KG1 (cell line): ENCODE measurements around the gene NT5C3B.
A peak's percentile ranks its signal among the peaks of the same experiment; 100 is the strongest.

Experiments
- DNase-seq: peaks from one replicate; lab custom pipeline; 2025; lab: John Stamatoyannopoulos, UW

NT5C3B gene

DNA sequence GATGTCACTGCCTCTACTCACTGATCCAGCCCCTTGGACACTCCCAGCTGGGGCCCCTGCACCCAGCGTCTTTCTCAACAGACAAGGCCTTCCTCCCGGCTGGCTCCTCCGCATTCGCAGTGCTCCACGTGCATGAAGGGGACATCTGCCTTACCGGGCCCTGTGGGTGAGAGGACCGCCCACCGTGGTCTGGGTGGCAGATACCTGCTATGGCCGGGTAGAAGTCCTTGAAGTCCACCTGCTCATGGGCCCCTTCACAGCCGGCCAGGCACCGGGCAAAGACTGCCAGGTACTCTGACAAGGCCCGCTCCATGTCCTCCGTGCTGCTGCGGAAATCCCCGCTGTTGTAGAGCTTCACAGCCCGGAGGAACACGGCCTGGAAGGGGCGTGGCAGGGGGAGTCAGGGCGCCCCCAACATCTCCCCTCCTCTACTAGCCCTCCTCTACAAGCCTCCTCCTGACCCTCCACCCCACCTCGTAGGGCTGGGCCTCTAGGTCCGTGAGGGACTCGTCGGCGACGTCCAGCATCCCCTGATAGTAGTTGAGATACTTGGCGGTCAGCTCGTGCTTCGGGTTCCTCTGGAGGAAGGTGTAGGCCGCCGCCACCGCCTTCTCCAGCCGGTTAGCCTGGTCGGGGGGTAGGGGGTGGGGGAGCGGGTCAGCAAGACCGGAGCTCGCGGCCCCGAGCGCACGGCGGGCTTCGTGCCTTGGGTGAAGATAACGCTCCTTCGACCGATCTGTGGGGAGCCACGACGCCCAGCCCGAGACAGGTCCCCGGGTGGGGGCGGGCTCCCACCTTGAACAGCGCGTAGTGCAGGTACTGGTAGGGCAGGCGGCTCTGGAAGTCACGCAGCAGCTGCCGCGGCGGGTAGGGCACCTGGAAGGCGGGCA, 25.1 kb downstream of the NT5C3B start:
- no peak for DNase-seq

- DNase-seq, result no peak
These were observed 29.2 kb downstream of the NT5C3B start for GRCh38 chr17:41806685-41807445.

DNA sequence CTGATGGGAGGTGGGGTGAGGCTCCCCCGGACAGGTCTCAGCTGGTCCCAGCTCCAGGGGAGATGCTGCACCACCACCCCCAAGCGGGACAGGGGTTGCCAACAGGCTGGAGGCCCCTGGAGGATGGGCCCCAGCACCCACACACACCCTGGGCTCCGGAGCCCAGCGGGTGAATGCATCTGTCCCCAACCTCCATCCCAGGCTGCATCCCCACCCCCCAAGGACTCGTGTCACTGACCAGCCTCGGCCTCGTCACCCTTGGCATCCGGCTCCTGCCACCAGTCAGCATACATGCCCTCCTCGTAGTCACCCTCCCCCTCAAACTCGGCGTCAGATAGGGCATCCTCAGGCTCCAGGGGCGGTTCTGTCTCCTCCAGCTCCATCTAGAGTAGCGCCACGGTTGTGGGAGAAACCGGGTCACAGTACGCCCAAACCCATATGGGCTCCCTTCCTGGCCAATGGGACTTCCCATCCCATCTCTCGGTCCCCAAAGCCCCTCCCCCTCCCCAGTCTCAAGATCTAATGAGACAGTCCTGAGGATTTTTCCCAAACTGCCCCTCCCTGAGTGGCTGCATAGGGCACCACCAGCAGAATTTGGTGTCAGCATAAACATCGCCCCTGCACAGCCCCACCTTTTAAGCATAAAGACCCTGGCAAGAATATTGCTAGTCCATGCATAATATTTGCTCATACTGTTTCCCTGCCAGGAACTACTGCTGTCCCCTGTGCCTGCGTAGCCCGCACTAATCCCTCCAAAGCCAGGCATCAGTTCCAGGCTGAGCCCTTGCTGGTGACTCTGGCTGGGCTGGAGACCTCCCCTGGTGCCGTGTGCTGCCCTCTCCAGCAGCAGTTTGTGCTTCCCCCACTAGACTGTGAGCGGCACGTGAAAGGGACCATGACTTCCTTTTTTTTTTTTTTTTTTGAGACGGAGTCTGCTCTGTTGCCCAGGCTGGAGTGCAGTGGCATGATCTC, 32.7 kb downstream of the NT5C3B start:
- DNase-seq, result peak; percentile 31

DNA sequence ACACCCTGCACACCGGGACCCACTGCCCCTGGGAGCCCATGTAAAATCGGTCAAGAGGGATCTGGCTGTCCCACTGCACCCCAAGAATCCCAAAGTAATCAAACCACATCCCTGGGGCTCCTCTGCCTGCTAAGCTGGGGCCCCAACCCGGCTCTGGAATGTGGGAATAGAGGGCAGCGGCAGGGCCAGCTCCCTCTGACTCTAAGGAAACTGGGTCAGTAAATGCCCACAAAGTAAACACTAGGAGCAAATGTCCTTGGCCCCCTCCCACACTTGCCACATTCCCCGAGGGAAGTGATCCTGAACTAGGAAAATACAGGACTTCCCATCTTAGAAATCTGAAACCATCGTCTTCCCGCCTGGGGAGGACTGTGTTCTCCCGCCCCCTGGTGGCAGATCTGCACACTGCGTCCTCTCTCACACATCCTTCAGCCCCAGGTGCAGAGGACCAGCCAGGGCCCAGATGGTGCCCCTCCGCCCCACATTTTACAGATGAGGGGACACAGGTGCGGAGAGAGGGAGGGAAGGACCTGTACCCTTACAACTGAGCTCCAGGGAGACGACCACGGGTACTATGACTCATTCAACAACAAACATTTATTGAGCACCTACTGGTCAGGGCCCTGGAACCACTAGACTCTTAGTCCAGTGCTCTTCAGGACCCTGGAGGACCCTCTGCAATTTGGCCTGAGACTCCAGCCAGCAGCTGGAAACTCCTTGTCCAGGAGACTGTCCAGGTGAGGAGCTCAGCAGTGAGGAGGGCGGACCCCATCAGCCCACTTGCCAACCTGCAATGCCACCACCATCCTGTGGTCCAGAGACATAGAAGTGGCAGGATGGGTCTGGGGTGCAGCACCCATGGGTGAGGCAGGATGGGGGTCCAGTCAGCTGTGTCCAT, 34.4 kb downstream of the NT5C3B start:
- DNase-seq, result peak; percentile 33

GRCh38 chr17:41800601-41801373, 35.2 kb downstream of the NT5C3B start:
- no peak for DNase-seq

GRCh38 chr17:41799366-41799765, 36.7 kb downstream of the NT5C3B start:
- DNase-seq, result no peak

DNA sequence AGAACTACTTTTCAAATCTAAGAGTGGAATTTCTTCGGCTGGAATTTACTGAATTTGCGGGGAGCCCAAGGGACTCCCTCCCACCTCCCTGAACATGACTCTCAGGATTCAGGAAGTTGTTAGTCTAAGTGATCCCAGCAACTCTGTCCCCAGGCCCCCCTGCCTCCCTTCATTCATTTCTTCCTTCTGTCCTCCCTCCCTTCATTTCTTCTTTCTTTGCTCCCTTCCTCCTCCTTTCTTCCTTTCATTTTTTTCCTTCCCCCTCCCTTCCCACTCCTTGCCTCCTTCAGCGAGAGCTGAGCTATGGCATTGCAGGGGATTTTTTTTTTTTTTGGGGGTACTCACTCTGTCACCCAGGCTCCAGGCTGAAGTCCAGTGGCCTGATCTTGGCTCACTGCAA, 38.7 kb downstream of the NT5C3B start:
- no peak for DNase-seq

- DNase-seq, result no peak
These were observed 39.7 kb downstream of the NT5C3B start for GRCh38 chr17:41796121-41796895.

- DNase-seq, result no peak
These were observed 41.5 kb downstream of the NT5C3B start for GRCh38 chr17:41794540-41794975.

- DNase-seq, result no peak
These were observed 42.1 kb downstream of the NT5C3B start for GRCh38 chr17:41793784-41794539.

- no peak for DNase-seq
These were observed 42.9 kb downstream of the NT5C3B start for GRCh38 chr17:41792845-41793783.

DNA sequence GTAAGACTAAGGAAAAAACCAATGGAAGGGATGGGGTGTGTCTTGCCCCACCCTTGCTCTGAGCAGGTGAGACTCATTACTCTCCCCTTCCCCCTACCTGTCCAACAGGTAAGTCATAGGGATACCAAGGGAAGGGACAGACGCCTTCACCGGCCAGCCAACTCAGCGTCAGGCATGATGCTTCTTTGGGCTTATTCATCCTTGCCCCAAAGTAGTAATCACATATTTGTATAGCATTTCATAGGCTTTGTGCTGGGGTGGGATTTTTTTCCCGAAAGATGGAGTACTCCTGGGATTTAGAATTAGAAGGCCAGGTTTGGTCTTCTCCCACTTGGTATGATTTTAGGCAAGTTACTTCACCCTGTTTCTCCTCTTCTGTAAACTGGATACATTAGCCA, 49.0 kb downstream of the NT5C3B start:
- DNase-seq, result no peak

DNA sequence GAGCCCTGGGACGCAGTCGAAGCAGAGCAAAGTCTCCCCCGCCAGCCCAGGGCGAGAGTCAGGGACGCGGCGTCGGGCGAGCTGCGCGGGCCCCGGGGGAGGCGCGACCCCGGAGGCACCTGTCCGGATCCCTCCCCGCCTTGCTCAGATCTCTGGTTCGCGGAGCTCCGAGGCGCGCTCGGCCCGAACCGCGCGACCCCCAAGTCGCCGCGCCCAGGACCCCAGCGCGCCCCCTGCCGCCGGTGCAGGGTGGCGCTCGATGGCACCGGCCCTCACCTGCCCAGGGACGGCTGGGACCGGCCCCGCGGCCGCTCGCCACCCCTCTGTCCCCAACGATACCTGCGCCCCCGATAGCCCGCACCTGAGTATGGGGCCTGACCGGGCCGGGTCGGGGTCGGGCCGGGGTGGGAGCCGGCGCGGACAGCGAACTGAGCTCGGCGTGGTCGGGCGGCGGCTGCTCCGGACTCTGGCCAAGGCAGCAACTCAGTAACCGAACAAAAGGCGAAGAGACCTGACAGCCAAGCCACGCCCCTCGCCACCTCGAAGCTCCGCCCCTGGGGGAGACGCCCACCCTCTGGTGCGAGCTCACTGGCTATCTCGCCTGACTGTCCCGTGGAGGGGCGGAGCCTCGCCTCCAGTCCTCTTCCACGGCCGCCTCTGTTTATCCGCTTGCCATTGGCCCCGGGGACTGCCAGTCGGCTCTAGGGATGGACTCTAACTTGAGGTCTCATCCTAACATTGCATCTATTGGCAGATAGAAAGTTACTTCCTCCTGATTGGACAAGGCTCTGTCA, 49.6 kb downstream of the NT5C3B start, which contains the start of gene JUP:
TSS of gene JUP (minus strand) at position 485 of the 794 bp plus-strand sequence. CDS start 14,857 bp downstream, outside the sequence.
- DNase-seq, result peak; percentile 96

GRCh38 chr17:41785859-41786226, 50.2 kb downstream of the NT5C3B start:
- no peak for DNase-seq

- peak; percentile 87 for DNase-seq
These were observed 50.8 kb downstream of the NT5C3B start for GRCh38 chr17:41785091-41785858.
